MM.1S (cell line): ENCODE results near the gene LCP2.

ENCODE experiments used
- DNase-seq: peaks from one replicate; pipeline ENCODE4 v3.0.0-alpha.2; 2015
- H2AFZ ChIP-seq: fragments of 300-600 bp; sonication (generic); 2 replicates; pipeline ENCODE4 v1.6.0; 2016; ENCODE audit warnings: antibody characterized with exemption, low read length
- H3F3A ChIP-seq: fragments of 300-600 bp; sonication (generic); 2 replicates; pipeline ENCODE4 v1.6.1; 2016; ENCODE audit warnings: mild to moderate bottlenecking, antibody characterized with exemption, low read length, moderate library complexity, mixed read lengths; ENCODE audit not compliant: insufficient read depth
- H3K27ac ChIP-seq: fragments of 300-600 bp; sonication (generic); 2 replicates; pipeline ENCODE4 v1.5.1; 2016; ENCODE audit warnings: mild to moderate bottlenecking, low read length
- H3K27me3 ChIP-seq: fragments of 300-600 bp; sonication (generic); replicated peaks from 2 replicates; pipeline ENCODE4 v1.6.0; 2016; ENCODE audit warnings: low read length; ENCODE audit not compliant: insufficient read depth
- H3K36me3 ChIP-seq: fragments of 300-600 bp; sonication (generic); replicated peaks from 2 replicates; pipeline ENCODE4 v1.6.1; 2016; ENCODE audit warnings: mild to moderate bottlenecking, low read length, mixed read lengths; ENCODE audit not compliant: insufficient read depth
- H3K4me1 ChIP-seq: fragments of 300-600 bp; sonication (generic); 2 replicates; pipeline ENCODE4 v1.6.1; 2016; ENCODE audit warnings: low read length, mixed read lengths
- H3K4me2 ChIP-seq: fragments of 300-600 bp; sonication (generic); 2 replicates; pipeline ENCODE4 v1.6.0; 2016; ENCODE audit warnings: low read depth, low read length
- H3K4me3 ChIP-seq: fragments of 300-600 bp; sonication (generic); 2 replicates; pipeline ENCODE4 v1.5.1; 2016; ENCODE audit warnings: low read length, mixed read lengths
- H3K79me2 ChIP-seq: fragments of 300-600 bp; sonication (generic); 2 replicates; pipeline ENCODE4 v1.6.1; 2016; ENCODE audit warnings: mixed run types, low read length, mixed read lengths
- H3K9ac ChIP-seq: fragments of 300-600 bp; sonication (generic); 2 replicates; pipeline ENCODE4 v1.6.1; 2016; ENCODE audit warnings: low read length, mixed read lengths
- H3K9me2 ChIP-seq: fragments of 300-600 bp; sonication (generic); replicated peaks from 2 replicates; pipeline ENCODE4 v1.6.1; 2016; ENCODE audit warnings: mild to moderate bottlenecking, low read length, mixed read lengths; ENCODE audit not compliant: insufficient read depth
- H3K9me3 ChIP-seq: fragments of 300-600 bp; sonication (generic); replicated peaks from 2 replicates; pipeline ENCODE4 v1.6.1; 2016; ENCODE audit warnings: mild to moderate bottlenecking, low read length, mixed read lengths; ENCODE audit not compliant: insufficient read depth
- H4K20me1 ChIP-seq: fragments of 300-600 bp; sonication (generic); 2 replicates; pipeline ENCODE4 v1.6.1; 2016; ENCODE audit warnings: mild to moderate bottlenecking, low read length, moderate library complexity, mixed read lengths; ENCODE audit not compliant: insufficient read depth
- CTCF ChIP-seq: fragments of 300-600 bp; sonication (generic); IDR thresholded peaks from 2 replicates; pipeline ENCODE4 v1.5.1; 2016; ENCODE audit warnings: antibody characterized with exemption, low read length, mixed read lengths
- EZH2 ChIP-seq: fragments of 300-600 bp; sonication (generic); optimal IDR thresholded peaks from 2 replicates; pipeline ENCODE3; 2017; ENCODE audit warnings: low read depth, mild to moderate bottlenecking, antibody characterized with exemption, low read length, mixed read lengths
- EZH2phosphoT487 ChIP-seq: fragments of 300-600 bp; sonication (generic); IDR thresholded peaks from 2 replicates; pipeline ENCODE4 v1.6.1; 2018; ENCODE audit warnings: antibody characterized with exemption, low read length

The LCP2 gene

GRCh38 chr5:170220191-170220590, 77.4 kb downstream of the LCP2 start:
- H4K20me1 ChIP-seq, result no peaks in the 10 kb centered on the region
- H3K4me3 ChIP-seq, result no peak overlapping the region
- TF ChIP-seq EZH2 (no peak), EZH2phosphoT487 (no peak), CTCF (no peak)
- no peak overlapping the region for H3K27ac ChIP-seq
- no peaks in the 10 kb centered on the region for H3K4me1 ChIP-seq
- no peak overlapping the region for H3K4me2 ChIP-seq
- no peaks in the 10 kb centered on the region for H3K79me2 ChIP-seq
- H3K9me2 ChIP-seq, result no peaks in the 10 kb centered on the region
- H3K9ac ChIP-seq, result no peak overlapping the region
- H3K36me3 ChIP-seq, result no peaks in the 10 kb centered on the region
- no peak for DNase-seq
- no peaks in the 10 kb centered on the region for H3F3A ChIP-seq
- no peaks in the 10 kb centered on the region for H3K27me3 ChIP-seq
- H3K9me3 ChIP-seq, result no peaks in the 10 kb centered on the region
- H2AFZ ChIP-seq, result no peak overlapping the region

GRCh38 chr5:170219615-170220014, 78.0 kb downstream of the LCP2 start:
- Histone ChIP-seq H3K4me3 (no peak overlapping the region), H3K4me2 (no peak overlapping the region), H3K9me2 (no peaks in the 10 kb centered on the region), H2AFZ (no peak overlapping the region), H3K36me3 (no peaks in the 10 kb centered on the region), H3K27ac (no peak overlapping the region), H3K9me3 (no peaks in the 10 kb centered on the region), H3K9ac (no peak overlapping the region), H3F3A (no peaks in the 10 kb centered on the region), H4K20me1 (no peaks in the 10 kb centered on the region), H3K27me3 (no peaks in the 10 kb centered on the region), H3K4me1 (no peaks in the 10 kb centered on the region), H3K79me2 (no peaks in the 10 kb centered on the region)
- TF ChIP-seq CTCF, result no peak
- TF ChIP-seq EZH2, result no peak
- no peak for TF ChIP-seq EZH2phosphoT487
- DNase-seq, result no peak

GRCh38 chr5:170218726-170219125, 78.9 kb downstream of the LCP2 start:
- no peak overlapping the region for H3K4me3 ChIP-seq
- TF ChIP-seq CTCF (no peak), EZH2phosphoT487 (no peak), EZH2 (no peak)
- no peak overlapping the region for H3K27ac ChIP-seq
- no peaks in the 10 kb centered on the region for H3F3A ChIP-seq
- DNase-seq, result no peak
- H4K20me1 ChIP-seq, result no peaks in the 10 kb centered on the region
- H3K27me3 ChIP-seq, result no peaks in the 10 kb centered on the region
- no peak overlapping the region for H3K9ac ChIP-seq
- H3K79me2 ChIP-seq, result no peaks in the 10 kb centered on the region
- H3K9me3 ChIP-seq, result no peaks in the 10 kb centered on the region
- no peak overlapping the region for H2AFZ ChIP-seq
- no peak overlapping the region for H3K4me2 ChIP-seq
- H3K9me2 ChIP-seq, result no peaks in the 10 kb centered on the region
- no peaks in the 10 kb centered on the region for H3K4me1 ChIP-seq
- H3K36me3 ChIP-seq, result no peaks in the 10 kb centered on the region
